Endothelial cell of umbilical vein (primary cell): Measurements from ENCODE around the gene FYN.

Experiments used
- EZH2 ChIP-seq: IDR thresholded peaks from 2 replicates; pipeline ENCODE4 v1.6.1; 2012; ENCODE audit warnings: borderline replicate concordance, low read depth, mild to moderate bottlenecking, moderate library complexity, low read length, inconsistent platforms; ENCODE audit not compliant: severe bottlenecking
- TF ChIP-seq, protein P1 (sequence below), 2 donors: IDR thresholded peaks; 1 replicate in 1 of 2; 2 replicates in 1 of 2; pipeline ENCODE4 v1.5.1; 2011; ENCODE audit warnings: low read length in 2 of 2, mild to moderate bottlenecking in 2 of 2, moderate library complexity in 2 of 2, control low read depth in 1 of 2, inconsistent platforms in 1 of 2, low read depth in 1 of 2; ENCODE audit not compliant: insufficient read depth in 1 of 2; ENCODE audit errors: extremely low read depth in 1 of 2

DNA sequence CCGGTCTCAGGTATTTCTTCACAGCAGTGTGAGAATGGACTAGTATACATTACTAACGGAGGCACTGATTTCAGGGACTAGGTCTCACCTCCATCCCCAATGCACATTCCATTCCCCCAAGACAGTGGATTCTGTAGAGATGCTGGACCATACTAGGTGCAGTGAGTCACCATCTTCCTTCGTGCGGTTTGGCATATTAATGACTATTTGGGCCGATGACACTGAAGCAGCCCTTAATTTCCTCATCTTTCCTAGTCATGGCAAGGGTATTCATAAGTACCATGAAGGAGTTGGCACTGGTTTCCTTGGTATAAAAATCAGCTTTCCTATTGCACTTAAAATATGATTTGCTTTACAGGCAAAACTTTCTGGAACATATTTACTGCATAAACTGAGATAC lies 146.2 kb downstream of the FYN start:
- TF ChIP-seq, protein P1, sequence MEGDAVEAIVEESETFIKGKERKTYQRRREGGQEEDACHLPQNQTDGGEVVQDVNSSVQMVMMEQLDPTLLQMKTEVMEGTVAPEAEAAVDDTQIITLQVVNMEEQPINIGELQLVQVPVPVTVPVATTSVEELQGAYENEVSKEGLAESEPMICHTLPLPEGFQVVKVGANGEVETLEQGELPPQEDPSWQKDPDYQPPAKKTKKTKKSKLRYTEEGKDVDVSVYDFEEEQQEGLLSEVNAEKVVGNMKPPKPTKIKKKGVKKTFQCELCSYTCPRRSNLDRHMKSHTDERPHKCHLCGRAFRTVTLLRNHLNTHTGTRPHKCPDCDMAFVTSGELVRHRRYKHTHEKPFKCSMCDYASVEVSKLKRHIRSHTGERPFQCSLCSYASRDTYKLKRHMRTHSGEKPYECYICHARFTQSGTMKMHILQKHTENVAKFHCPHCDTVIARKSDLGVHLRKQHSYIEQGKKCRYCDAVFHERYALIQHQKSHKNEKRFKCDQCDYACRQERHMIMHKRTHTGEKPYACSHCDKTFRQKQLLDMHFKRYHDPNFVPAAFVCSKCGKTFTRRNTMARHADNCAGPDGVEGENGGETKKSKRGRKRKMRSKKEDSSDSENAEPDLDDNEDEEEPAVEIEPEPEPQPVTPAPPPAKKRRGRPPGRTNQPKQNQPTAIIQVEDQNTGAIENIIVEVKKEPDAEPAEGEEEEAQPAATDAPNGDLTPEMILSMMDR (IDR thresholded peaks at IDR 0.05; ENCODE audit: extremely low read depth in 1 of 2, insufficient read depth in 1 of 2, low read depth in 1 of 2, low read length in 2 of 2) = no peak
- no peak for TF ChIP-seq EZH2
